Left lung (tissue), 10 donors: Measurements from ENCODE around the gene KMT2E. TPM values are rescaled to one million over a fixed set of nuclear protein-coding genes. Genes with fewer than 3 reads are reported as not detected.
A peak's percentile ranks its signal among the peaks of the same experiment; 100 is the strongest.

Source experiments
- ATAC-seq: fragments of 200-7000 bp; cut with Tn5 transposase; one replicate; pipeline ENCODE4 v1.9.1; 2020; ENCODE audit warnings: moderate library complexity
- DNase-seq, 4 donors: peaks; one replicate each; pipeline ENCODE4 v3.0.0-alpha.2; 2013 to 2020
- H3K27ac ChIP-seq, 2 donors: fragments of 200-600 bp; sonication (generic) in 1 of 2; one replicate each; pipeline versions ENCODE4 v1.5.0 to v1.8.0; 2020 to 2021
- H3K27me3 ChIP-seq, 2 donors: fragments of 200-600 bp; sonication (generic) in 1 of 2; one replicate each; pipeline versions ENCODE4 v1.5.0 to v1.8.0; 2020 to 2021
- H3K36me3 ChIP-seq, 2 donors: fragments of 200-600 bp; sonication (generic) in 1 of 2; one replicate each; pipeline versions ENCODE4 v1.5.0 to v1.8.0; 2020 to 2021
- H3K4me1 ChIP-seq, 2 donors: fragments of 200-600 bp; one replicate each; pipeline ENCODE4 v1.8.0; 2021
- H3K4me3 ChIP-seq, 2 donors: fragments of 200-600 bp; sonication (generic) in 1 of 2; one replicate each; pipeline versions ENCODE4 v1.5.0 to v1.8.0; 2020 to 2021; ENCODE audit warnings: mild to moderate bottlenecking in 1 of 2
- H3K9me3 ChIP-seq, 2 donors: fragments of 200-600 bp; sonication (generic) in 1 of 2; one replicate each; pipeline versions ENCODE4 v1.5.0 to v1.8.0; 2020 to 2021
- intact Hi-C, 2 donors: fragments of 100-400 bp; cut with DNase I; formaldehyde crosslinking; loops; one replicate each; pipeline versions ENCODE4 v1.11.2 to v1.14.2; 2022
- polyA plus RNA-seq, 6 donors: library from polyadenylated mRNA; unstranded; fragments of 120-200 nt; gene quantifications; one replicate each; pipeline ENCODE4 v1.2.1, GENCODE V29; 2013; ENCODE audit not compliant: insufficient read length in 6 of 6
- total RNA-seq, 2 donors: library from RNA; stranded (reverse); fragmentation: NEBNext Ultra II Directional; extraction: Animal tissue kit (Norgen Biotek cat#: 25700); gene quantifications; one replicate each; pipeline ENCODE4 v1.2.1, GENCODE V29; 2021
- TF ChIP-seq, protein P1 (sequence below), 2 donors: fragments of 200-600 bp; sonication (generic) in 1 of 2; IDR thresholded peaks; one replicate each; pipeline versions ENCODE4 v1.5.0 to v1.8.0; 2021; ENCODE audit warnings: antibody characterized with exemption in 2 of 2
- donor health status: DM: no; HTN: yes; CAD: no.
- donor health status: DM: no; HTN: no; CAD: no.

KMT2E gene
- total and polyA plus RNA-seq, 8 donors = 74.5 to 101 (median 84.7) TPM

DNA sequence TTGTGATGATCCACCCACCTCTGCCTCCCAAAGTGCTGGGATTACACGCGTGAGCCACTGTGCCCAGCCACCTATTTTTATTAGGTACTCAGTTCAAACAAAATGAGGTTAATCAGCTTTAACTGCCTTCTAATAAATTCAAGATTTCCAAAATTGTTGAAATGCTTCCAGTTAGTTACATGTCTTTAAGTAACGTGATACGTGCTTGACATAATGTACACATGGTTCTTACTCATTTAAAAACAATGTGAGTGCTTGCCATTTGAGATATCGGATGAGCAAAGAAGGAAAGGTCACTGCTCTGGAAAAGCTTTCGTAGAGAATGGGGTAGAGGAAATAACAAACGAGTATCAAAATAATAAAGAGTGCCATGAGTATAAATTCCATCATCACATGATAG is 83.6 kb downstream of the KMT2E start:
- TF ChIP-seq, protein P1, sequence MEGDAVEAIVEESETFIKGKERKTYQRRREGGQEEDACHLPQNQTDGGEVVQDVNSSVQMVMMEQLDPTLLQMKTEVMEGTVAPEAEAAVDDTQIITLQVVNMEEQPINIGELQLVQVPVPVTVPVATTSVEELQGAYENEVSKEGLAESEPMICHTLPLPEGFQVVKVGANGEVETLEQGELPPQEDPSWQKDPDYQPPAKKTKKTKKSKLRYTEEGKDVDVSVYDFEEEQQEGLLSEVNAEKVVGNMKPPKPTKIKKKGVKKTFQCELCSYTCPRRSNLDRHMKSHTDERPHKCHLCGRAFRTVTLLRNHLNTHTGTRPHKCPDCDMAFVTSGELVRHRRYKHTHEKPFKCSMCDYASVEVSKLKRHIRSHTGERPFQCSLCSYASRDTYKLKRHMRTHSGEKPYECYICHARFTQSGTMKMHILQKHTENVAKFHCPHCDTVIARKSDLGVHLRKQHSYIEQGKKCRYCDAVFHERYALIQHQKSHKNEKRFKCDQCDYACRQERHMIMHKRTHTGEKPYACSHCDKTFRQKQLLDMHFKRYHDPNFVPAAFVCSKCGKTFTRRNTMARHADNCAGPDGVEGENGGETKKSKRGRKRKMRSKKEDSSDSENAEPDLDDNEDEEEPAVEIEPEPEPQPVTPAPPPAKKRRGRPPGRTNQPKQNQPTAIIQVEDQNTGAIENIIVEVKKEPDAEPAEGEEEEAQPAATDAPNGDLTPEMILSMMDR (IDR thresholded peaks at IDR 0.05) = no peak
- Histone ChIP-seq H3K9me3 (no peaks in the 10 kb centered on the region), H3K4me3 (no peak overlapping the region), H3K4me1 (no peaks in the 10 kb centered on the region), H3K27me3 (no peaks in the 10 kb centered on the region), H3K36me3 (peaks cover 0 to 62% of the 10 kb centered on the region in 2 donors), H3K27ac (no peak overlapping the region)
- peak; percentile 57 for ATAC-seq
- no peak for DNase-seq
- intact Hi-C loops = no loop called here

- ATAC-seq = peak; percentile 29
- H3K27me3 ChIP-seq = no peaks in the 10 kb centered on the region
- peaks cover 0 to 61% of the 10 kb centered on the region in 2 donors for H3K36me3 ChIP-seq
- no peak for DNase-seq
- H3K9me3 ChIP-seq = no peaks in the 10 kb centered on the region
- TF ChIP-seq, protein P1 (IDR thresholded peaks at IDR 0.05) = no peak
- H3K27ac ChIP-seq = no peak overlapping the region
- H3K4me1 ChIP-seq = no peaks in the 10 kb centered on the region
- no peak overlapping the region for H3K4me3 ChIP-seq
- intact Hi-C loops = no loop called here
Observed at GRCh38 chr7:105098863-105099515, 85.0 kb downstream of the KMT2E start.

- ATAC-seq = no peak
- DNase-seq = no peak
- peaks cover 0 to 73% of the 10 kb centered on the region in 2 donors for H3K36me3 ChIP-seq
- no peak overlapping the region for H3K27ac ChIP-seq
- H3K9me3 ChIP-seq = no peaks in the 10 kb centered on the region
- no peaks in the 10 kb centered on the region for H3K27me3 ChIP-seq
- intact Hi-C loops = no loop called here
- TF ChIP-seq, protein P1 (IDR thresholded peaks at IDR 0.05) = no peak
- H3K4me1 ChIP-seq = no peaks in the 10 kb centered on the region
- no peak overlapping the region for H3K4me3 ChIP-seq
Observed at GRCh38 chr7:105101864-105102263, 87.9 kb downstream of the KMT2E start.

DNA sequence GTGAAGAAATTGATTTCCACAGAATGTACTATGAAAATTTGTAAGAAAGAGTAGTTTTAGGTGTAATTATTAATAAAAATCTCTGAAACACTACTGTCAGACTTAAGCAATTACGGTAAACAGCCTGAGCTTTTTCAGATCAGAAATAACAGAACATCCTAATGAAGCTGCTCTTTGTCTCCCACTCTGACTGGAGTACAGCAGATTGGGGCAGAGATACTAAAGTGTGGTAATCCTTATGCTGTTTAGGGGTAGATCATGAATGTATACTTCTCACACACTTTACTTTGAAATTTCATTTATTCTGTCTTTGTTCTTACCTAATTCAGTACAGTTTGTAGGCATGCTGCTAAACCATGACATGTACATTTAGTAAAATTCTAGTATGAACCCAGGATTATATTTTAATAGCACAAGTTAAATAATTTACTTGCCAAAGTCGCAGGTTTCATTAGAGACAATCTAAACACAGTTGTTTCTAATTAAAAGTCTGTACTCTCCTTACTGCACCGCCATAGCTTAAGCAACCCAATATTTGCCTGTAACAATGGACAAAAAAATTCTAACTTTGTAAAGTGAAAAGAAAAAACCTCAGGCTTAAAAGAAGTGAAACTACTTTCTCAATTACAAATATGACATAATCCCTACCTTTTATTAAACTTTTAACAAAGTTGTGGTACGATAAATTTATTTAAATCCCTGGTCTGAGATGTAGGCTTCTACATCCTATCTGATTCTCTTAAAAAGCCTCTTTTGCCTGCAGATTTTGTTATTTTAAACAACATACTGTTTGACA is 88.8 kb downstream of the KMT2E start:
- Histone ChIP-seq H3K36me3 (peaks cover 0 to 77% of the 10 kb centered on the region in 2 donors), H3K9me3 (no peaks in the 10 kb centered on the region), H3K27ac (no peak overlapping the region), H3K27me3 (no peaks in the 10 kb centered on the region), H3K4me3 (no peak overlapping the region), H3K4me1 (no peaks in the 10 kb centered on the region)
- no peak for DNase-seq
- intact Hi-C loops = no loop called here
- TF ChIP-seq, protein P1 (IDR thresholded peaks at IDR 0.05) = no peak
- no peak for ATAC-seq

GRCh38 chr7:105105579-105105978 is 91.6 kb downstream of the KMT2E start:
- Histone ChIP-seq H3K9me3 (no peaks in the 10 kb centered on the region), H3K4me1 (no peaks in the 10 kb centered on the region), H3K27me3 (no peaks in the 10 kb centered on the region), H3K36me3 (peaks cover 0 to 96% of the 10 kb centered on the region in 2 donors), H3K4me3 (no peak overlapping the region), H3K27ac (no peak overlapping the region)
- no peak for ATAC-seq
- intact Hi-C loops = no loop called here
- no peak for DNase-seq
- TF ChIP-seq, protein P1 (IDR thresholded peaks at IDR 0.05) = no peak
